Colon (tissue), 2 donors: ENCODE data around the gene NUBP2.

Experiments
- FAIRE-seq: peaks from 2 replicates; lab custom pipeline; 2012; peaks lifted over from hg19 to GRCh38; lab: Jason Lieb, UNC
- donor health status: control.
- donor health status: control.

The NUBP2 gene

DNA sequence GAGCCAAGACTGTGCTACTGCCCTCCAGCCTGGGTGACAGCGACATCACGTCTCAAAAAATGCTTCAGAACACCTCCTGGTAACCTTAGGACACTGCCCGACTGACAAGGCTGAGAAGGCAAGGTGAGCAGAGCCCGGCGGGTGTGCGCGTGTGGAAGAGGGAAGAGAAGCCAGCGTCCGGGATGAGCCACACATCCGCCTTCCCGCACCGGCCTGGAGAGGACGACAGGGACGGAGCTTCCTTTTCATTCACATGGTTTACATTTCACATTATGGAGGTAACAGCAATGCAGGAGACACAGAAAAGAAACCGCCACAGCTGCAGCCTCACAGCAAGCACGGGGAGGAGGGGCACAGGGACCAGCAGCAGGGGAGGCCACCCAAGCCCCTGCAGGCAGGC is 27.3 kb downstream of the NUBP2 start:
- FAIRE-seq: no peak

DNA sequence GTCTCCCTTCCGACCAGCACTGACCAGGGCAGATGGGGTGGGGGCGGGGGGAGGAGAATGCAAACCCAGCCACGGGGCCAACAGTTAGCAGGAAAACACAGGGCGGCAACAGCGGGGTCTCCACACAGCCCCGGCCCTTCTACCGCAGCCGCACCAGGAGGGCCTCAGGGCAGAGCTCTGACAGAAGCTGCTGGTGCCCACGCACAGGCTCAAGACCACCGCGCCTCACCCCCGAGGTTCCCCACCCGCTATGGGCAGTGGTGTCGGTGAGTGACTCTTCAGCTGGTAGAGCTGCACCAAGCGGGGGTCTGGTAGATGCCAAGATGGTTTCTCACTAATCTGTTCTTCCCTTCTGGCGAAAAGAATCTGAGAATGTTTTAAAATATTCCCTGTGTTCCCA is 27.8 kb downstream of the NUBP2 start:
- FAIRE-seq: no peak

DNA sequence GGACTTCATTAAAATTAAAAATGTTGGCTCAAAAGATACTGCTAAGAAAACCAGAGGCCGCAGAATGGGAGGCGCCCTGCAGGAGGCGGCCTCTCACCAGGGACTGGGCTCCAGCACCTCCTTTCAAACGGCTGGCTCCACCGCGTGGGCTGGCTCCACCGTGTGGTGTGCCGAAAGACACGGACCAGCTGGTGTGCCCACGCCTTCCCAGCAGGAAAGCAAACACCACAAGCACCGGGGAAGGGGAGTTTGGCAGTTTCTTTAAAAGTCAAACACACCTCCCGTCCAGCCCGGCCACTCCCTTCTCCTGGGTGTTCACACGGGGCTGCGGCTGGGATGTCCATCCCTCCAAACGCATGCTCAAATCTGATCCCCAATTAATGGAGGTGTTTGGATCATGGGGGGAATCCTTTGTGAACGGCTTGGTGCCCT is 30.0 kb downstream of the NUBP2 start:
- FAIRE-seq: no peak

DNA sequence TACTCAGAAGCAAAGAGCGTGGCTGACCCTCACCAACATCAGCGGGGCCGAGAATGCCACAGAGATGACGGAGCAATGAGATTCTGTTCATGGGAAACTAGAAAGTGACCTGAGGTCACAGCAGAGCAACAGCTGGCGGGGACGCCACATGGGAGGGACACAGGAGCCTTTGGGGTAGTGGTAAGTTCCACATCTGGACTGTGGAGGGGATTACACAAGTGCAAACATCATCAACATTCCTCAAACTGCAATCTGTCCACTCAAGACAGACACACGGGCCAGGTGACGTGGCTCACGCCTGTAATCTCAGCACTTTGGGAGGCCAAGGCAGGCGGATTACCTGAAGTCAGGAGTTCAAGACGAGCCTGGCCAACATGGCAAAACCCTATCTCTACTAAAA is 32.7 kb downstream of the NUBP2 start:
- no peak for FAIRE-seq

DNA sequence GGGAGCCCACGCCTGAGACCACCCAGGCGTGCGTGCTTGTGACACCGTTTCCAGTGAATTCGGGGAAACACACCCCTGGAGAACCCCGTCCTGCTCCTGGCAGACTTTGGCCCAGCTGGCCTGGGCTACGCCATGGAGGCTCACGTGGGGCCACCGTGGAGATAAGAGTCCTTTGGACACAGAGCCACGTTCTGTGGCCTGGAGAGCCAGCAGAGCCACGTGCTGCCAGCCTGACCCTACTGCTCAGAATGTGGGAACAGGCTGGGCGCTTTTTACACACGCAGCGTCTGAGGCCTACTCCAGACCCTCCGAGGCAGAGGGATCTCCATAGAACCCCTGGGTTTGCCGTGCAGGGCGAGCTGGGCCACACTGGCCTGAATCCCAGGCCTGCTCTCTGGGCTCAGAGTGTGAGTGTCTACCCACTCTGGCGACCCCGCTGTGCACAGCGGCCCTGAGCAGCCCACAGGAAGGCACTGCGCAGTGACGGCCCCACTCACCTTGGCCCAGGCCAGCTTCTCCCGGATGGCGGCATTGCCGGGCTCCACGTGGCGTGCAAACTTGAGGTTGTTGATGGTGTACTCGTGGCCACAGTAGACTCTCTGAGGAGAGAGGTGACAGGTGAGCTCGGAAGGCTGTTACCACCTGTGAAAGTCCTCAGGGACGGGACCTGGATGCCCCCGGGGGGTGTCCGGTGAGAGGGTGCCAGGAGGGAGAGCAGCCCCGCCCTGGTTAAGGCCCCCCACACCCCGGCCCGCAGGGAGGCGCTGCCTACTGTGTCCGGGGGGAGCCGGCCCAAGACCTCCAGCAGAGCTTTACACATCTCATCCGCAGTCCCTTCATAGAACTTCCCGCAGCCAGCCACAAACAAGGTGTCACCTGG is 33.9 kb downstream of the NUBP2 start:
- FAIRE-seq: no peak

GRCh38 chr16:1817276-1817589 is 34.5 kb downstream of the NUBP2 start:
- FAIRE-seq: no peak

DNA sequence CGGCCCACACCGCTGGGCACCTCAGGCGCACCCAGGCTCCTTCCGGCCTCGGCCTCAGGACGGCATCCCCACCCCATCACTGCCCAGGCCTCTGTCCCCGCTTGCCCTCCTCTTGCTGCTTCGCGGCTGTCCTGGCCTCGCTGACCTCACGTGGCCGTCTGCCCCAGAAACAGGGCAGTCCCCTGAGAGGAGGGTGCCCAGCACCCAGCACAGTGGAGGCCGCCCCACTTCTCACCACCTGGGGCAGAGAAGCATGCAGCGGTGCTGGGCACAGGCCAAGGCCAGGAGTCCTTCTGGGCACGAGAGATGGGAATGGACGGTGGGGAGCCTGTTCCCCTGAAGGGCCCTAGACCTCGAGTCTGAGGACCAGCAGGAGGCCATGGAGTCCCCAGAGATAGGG is 35.0 kb downstream of the NUBP2 start:
- no peak for FAIRE-seq

DNA sequence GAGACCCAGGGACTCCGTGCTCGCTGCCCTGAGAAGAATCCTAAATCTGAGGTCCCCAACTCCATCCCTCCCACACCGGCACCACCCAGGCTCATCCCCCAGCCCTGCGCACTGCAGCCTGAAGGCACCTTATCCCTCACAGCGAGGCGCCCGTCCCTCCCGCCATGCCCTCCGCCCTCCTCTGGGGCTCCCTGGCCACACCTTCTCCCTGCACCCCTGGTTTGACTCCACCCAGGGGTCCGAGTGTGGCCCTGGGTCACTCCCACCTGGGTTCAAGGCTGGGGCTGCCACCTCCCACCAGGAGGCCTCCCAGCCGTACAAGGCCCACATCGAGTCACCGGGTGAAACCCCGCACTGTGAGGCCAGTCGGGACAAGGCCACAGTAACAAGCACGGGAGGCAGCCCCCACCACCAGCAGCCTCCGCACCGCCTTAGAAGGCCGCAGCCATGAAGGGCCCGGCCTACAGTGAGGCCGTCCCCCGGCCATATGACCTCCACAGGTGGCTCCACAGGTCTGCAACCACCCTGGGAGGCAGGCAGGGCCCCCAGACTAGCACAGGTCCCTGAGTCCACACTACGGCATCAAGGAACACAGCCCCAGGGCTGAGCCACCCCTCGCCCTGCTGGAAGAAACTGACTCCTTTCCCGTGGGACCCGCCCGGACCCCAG is 35.6 kb downstream of the NUBP2 start:
- FAIRE-seq: no peak

GRCh38 chr16:1818873-1819525 is 36.2 kb downstream of the NUBP2 start:
- no peak for FAIRE-seq

GRCh38 chr16:1819611-1820010 is 36.9 kb downstream of the NUBP2 start:
- FAIRE-seq: no peak

GRCh38 chr16:1820096-1820945 is 37.6 kb downstream of the NUBP2 start:
- FAIRE-seq: no peak

DNA sequence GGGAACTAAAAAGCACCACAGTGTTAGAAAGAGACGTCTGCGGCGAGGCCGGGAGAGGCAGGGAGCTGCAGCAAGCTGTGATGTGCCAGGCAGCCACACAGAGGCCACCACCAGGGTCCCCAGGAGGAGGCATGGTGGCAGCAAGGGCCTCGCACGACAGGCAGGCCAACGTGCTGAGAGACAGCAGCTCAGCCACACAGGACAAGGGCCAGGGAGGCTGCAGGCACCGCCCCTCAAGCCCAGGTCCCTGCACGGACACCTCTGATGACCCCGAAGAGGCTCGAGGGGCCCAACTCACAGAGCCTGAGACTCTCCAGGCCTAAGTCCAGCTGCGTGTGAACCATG is 38.2 kb downstream of the NUBP2 start:
- no peak for FAIRE-seq

DNA sequence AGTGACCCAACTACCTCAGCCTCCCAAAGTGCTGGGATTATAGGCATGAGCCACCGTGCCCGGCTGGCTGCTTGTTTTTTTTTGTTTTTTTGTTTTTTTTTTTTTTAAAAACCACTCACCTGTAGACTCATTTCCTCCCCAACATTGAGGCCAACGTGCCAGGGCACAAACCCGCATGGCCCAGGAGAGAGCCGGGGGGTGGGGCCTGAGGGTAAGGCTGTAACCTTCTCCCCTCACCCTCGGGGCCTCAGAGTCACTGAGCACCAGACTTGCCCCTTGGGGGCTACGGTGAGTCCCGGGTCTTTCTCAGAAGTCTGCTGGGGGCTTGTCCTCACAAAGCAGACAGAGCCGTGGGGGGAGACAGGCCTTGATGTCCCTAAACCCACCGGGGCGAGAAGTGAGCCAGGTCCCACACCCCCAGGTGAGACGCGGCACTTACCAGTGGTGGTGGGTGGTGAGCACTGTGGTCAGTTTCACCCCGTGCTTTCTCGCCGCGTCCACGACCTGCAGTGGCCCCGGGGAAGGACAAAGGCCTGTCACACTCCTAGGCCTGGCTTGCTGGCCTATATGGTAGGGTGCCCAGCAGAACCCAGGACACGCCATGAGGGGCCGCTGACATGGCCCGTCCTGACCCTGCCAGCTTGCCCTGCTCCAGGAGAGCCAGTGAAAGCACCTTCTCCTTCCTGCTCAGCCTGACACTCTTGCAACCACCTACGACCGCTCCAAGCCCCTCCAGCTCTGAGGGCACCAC is 39.3 kb downstream of the NUBP2 start:
- no peak for FAIRE-seq

- FAIRE-seq: no peak
Measured at GRCh38 chr16:1822801-1823200, 40.0 kb downstream of the NUBP2 start.

DNA sequence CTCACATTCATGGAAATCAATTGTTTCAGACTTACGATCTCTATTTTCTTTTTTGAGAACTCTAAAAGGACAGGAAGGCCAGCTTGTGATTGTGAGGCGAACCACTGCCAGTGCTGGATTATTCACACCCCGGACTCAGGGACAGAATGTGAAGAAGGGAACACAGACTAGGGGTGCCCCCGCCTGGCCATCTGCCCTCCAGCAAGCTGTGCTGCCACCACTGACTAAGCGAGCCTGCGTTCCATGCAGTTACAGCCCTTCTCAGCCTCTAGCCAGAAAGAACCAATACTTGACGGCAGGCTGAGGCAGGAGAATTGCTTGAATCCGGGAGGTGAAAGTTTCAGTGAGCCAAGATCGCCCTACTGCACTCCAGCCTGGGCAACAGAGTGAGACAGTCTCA is 41.1 kb downstream of the NUBP2 start:
- no peak for FAIRE-seq

DNA sequence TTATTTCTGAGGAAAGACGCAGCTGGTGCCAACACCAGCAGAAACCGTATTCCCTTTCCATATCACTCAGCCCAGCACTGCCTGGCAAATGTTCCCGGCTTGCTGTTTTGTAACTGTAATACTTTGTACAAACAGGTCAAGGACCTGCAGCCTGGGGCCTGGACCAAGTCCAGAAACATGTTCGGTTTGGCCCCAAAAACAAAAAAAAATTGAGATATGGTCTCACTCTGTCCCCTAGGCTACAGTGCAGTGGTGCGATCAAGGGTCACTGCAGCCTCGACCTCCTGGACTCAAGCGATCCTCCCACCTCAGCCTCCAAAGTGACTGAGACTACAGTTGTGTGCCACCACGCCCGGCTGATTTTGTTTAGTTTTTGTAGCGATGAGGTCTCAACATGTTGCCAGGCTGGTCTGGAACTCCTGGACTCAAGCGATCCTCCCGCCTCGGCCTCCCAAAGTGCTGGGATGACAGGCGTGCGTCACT is 42.7 kb downstream of the NUBP2 start:
- FAIRE-seq: no peak

- FAIRE-seq: no peak
Measured at GRCh38 chr16:1825864-1826690, 43.3 kb downstream of the NUBP2 start.

DNA sequence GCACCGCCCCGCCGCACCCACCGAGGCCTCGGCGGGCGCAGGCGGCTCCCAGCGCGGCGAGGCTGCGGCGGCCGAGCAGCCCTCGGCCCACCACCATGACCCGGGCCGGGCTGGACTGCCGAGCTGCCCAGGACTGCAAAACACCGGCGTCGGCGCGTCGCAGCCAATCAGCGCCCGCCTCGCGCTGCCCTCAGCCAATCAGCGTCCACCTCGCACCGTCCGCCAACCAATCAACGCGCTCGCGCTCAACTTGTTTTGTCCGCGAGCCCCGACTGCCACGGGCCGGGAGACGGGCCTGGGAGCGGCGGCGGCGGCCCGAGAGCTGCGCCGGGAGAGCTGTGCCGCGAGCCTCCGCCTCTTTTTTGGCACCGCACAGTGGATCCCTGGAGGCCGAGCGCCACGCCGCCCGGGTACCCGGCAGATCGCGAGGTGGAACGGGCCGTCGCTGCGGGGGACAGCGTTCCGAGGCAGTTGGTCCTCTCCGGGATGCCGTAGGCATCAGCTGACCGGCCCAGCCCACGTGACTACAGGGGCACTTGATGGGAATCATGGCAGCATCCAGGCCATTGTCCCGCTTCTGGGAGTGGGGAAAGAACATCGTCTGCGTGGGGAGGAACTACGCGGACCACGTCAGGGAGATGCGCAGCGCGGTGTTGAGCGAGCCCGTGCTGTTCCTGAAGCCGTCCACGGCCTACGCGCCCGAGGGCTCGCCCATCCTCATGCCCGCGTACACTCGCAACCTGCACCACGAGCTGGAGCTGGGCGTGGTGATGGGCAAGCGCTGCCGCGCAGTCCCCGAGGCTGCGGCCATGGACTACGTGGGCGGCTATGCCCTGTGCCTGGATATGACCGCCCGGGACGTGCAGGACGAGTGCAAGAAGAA is 44.2 kb downstream of the NUBP2 start, which contains the start of the genes FAHD1 and HAGH:
FAHD1 (plus strand) TSS at position 516 of the 883 bp plus-strand sequence; CDS start at position 549, 33 bp downstream.
HAGH (minus strand) TSS at position 135 of the 883 bp plus-strand sequence; CDS start at position 97, 38 bp downstream.
- FAIRE-seq: no peak
